ENCODE results near the gene TROAP. TPM values are rescaled to one million over a fixed set of nuclear protein-coding genes. Genes with fewer than 3 reads are reported as not detected.
"Not testable (repeated sequence)": the region's sequence is repeated elsewhere in the genome, so short reads cannot be mapped to it uniquely, and the experiment has no call there.

TROAP gene
- polyA plus RNA-seq (ENCODE audit: insufficient read length in 3 of 3), result 10 to 100 TPM; 24.5 to 27.5 (median 27.4) TPM
- long read RNA-seq, donor 1, partial matches to known transcripts, result 0 of 5 reads
- long read RNA-seq, donor 1, other reads (novel, unspliced or antisense), result 0 of 5 reads
- long read RNA-seq, donor 2, partial matches to known transcripts, result 0 of 1 reads
- long read RNA-seq, donor 2, other reads (novel, unspliced or antisense), result 0 of 1 reads
- long read RNA-seq, donor 3, partial matches to known transcripts, result 0 of 3 reads
- long read RNA-seq, donor 3, other reads (novel, unspliced or antisense), result 0 of 3 reads
- long read RNA-seq, donor 4, partial matches to known transcripts, result 0 of 4 reads
- long read RNA-seq, donor 4, other reads (novel, unspliced or antisense), result 0 of 4 reads
- long read RNA-seq, donor 5, result 0 reads
- long read RNA-seq, donor 6, transcript TROAP-213 (3 exons, 778 nt), result major isoform, 6 of 8 reads
- long read RNA-seq, donor 6, partial matches to known transcripts, result 0 of 8 reads
- long read RNA-seq, donor 6, other reads (novel, unspliced or antisense), result 0 of 8 reads
- long read RNA-seq, donor 7, partial matches to known transcripts, result 0 of 2 reads
- long read RNA-seq, donor 7, other reads (novel, unspliced or antisense), result 0 of 2 reads
- long read RNA-seq, donor 8, transcript TROAP-213 (3 exons, 778 nt), result major isoform, 5 of 11 reads
- long read RNA-seq, donor 8, partial matches to known transcripts, result 0 of 11 reads
- long read RNA-seq, donor 8, other reads (novel, unspliced or antisense), result 0 of 11 reads
- long read RNA-seq, donor 9, partial matches to known transcripts, result 0 of 3 reads
- long read RNA-seq, donor 9, other reads (novel, unspliced or antisense), result 0 of 3 reads
- long read RNA-seq, donor 10, partial matches to known transcripts, result 0 of 2 reads
- long read RNA-seq, donor 10, other reads (novel, unspliced or antisense), result 0 of 2 reads
- long read RNA-seq, donor 11, partial matches to known transcripts, result 0 of 6 reads
- long read RNA-seq, donor 11, other reads (novel, unspliced or antisense), result 0 of 6 reads
- long read RNA-seq, donor 12, result 0 reads
- long read RNA-seq, donor 13, result 0 reads
- long read RNA-seq, donor 14, partial matches to known transcripts, result 0 of 3 reads
- long read RNA-seq, donor 14, other reads (novel, unspliced or antisense), result 0 of 3 reads
- long read RNA-seq, donor 15, partial matches to known transcripts, result 0 of 3 reads
- long read RNA-seq, donor 15, other reads (novel, unspliced or antisense), result 0 of 3 reads
- long read RNA-seq, donor 16, transcript TROAP-213 (3 exons, 778 nt), result major isoform, 5 of 12 reads
- long read RNA-seq, donor 16, partial matches to known transcripts, result 0 of 12 reads
- long read RNA-seq, donor 16, other reads (novel, unspliced or antisense), result 0 of 12 reads

DNA sequence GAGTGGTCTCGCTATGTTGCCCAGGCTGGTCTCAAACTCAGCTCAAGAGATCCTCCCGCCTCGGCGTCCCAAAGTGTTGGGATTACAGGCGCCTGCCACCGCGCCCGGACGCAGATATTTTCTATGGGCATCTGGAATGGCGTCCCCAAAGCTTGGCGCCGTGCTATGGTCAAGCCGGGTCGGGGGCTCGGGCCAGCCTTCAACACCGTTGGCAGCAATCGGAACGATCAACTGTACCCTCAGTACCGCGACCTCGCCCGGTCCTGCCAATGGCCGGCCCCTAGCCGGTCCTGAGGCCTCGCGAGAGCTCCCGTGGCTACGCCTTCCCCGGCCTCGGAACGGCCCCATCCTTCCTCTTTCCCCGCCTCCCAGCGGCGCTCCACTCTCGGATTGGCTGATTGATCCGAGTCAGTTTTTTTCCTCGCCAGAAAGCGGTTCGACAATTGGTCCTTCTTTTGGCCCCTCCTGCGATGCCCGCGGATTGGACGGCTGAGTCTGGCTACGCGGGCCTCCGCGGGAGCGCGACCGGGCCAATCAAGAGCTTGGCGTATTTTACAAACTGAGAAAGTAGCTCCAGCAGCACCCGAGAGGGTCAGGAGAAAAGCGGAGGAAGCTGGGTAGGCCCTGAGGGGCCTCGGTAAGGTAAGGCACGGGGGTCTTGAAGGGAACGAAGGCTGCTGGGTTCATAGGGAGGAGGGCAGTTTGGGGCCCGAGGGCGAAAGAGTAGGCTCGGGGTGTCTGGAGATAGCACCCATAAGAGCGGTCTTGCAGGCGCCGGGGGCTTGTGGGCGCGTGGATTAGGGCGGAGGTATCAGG lies at the start of gene TROAP:
TROAP (plus strand) TSS at position 548 of the 816 bp plus-strand sequence. CDS start 354 bp downstream, outside the sequence.
- peak; percentile 95 to 99 (median 97) for DNase-seq (ENCODE audit: extremely low read depth in 1 of 11, low read depth in 9 of 11, low spot score in 4 of 11)

DNA sequence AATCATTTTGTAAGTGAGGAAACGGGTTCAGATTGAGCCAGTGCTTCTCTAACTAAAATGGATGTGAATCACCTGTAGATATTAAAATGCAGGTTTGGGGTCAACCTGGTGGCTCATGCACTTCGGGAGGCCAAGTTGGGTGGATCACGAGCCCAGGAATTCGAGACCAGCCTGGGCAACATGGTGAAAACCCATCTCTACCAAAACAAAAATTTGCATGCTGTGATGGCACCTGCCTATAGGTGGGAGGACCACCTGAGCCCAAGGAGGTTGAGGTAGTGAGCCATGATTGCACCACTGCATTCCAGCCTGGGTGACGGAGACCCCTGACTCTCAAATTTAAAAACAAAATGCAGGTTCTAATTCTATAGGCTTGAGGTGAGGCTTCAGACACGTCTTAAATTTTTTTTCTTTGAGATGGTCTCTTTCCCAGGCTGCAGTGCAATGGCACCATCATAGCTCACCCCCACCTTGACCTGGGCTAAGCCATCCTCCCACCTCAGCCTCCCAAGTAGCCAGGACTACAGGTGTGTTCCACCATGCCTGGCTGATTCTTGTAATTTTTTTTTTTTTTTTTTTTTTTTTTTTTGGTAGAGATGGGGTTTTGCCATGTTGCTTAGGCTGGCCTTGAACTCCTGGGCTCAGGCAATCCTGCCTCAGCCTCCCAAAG lies 49.2 kb upstream of the TROAP start:
- no peak for DNase-seq (ENCODE audit: extremely low read depth in 1 of 11, low read depth in 9 of 11, low spot score in 4 of 11)

- DNase-seq (ENCODE audit: extremely low read depth in 1 of 11, low read depth in 9 of 11, low spot score in 4 of 11), result no peak
Observed at GRCh38 chr12:49274396-49275069, 48.5 kb upstream of the TROAP start.

- DNase-seq (ENCODE audit: extremely low read depth in 1 of 11, low read depth in 9 of 11, low spot score in 4 of 11), result no peak
Observed at GRCh38 chr12:49276304-49277290, 46.5 kb upstream of the TROAP start.

DNA sequence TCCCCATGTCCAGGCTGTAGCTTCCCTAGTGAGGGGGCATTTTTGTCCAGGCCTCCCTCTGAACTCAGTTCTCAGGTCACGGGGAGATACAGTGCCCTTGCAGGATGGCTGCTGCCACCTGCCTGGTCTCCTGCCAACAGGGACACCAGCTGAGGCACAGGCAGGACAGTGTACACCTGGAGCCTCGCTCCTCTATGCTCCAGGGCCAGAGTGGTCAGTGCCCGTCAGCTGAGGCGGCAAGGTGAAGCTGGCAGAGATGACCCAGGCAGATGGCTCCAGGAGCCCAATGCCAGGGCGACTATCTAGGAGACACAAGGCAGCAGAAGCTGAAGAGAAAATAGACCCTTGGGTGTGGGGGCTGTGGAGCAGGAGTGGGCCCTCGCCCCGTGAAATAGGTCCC lies 45.6 kb upstream of the TROAP start:
- no peak for DNase-seq (ENCODE audit: extremely low read depth in 1 of 11, low read depth in 9 of 11, low spot score in 4 of 11)

DNA sequence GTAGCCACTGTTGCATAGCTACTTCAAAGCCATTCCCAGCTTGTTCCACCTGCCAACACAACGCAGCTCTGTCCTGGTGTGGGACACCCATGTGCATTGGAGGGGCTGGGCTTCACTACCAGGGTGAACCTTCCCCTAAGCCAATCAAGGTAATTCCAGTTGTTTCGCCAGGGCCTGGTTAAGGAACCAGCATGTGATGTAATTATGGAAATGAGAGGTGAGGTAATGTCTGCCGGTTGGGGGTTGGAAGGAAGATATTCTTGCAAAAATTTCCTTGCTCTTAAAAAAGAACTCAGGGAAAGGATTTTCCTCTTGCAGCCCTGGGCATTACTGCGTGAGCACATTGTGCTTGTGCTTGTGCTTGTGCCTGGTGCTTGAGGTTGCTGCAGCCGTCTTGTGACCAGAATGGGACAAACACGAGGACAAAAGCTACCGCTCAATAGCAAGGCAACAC lies 43.3 kb upstream of the TROAP start:
- no peak for DNase-seq (ENCODE audit: extremely low read depth in 1 of 11, low read depth in 9 of 11, low spot score in 4 of 11)

DNA sequence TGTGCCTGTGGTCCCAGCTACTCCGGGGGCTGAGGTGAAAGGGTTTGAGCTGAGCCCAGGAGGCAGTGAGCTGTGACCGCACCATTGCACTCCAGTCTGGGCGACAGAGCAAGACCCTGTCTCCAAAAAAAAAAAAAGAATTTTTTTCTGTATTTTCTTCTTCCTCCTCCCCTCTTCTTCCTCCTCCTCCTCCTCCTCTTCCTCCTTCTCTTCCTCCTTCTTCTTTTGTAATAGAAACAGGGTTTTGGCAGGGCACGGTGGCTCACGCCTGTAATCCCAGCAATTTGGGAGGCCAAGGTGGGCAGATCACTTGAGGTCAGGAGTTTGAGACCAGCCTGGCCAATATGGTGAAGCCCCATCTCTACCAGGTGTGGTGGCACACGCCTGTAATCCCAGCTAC lies 42.5 kb upstream of the TROAP start:
- DNase-seq (ENCODE audit: extremely low read depth in 1 of 11, low read depth in 9 of 11, low spot score in 4 of 11), result not testable (repeated sequence)

DNA sequence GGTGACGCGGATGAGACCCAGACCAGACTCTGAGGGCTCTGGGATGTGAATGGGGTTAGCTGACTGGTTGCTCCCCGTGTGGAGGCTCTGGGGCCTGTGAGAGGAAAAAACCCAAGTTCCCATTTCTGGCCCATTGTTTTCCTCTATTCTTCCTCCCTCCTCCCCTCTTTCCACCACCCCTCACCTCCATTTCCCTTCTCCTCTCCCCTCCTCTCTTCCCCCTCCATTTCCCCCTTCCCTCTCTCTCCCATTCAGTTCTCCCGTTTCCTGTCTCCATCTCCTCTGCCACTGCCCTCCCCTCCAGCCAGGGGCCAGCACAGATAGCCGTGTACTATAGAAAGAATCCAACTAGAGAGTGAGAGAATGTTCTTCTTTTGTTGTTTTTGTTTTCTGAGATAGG lies 40.8 kb upstream of the TROAP start:
- no peak for DNase-seq (ENCODE audit: extremely low read depth in 1 of 11, low read depth in 9 of 11, low spot score in 4 of 11)

DNA sequence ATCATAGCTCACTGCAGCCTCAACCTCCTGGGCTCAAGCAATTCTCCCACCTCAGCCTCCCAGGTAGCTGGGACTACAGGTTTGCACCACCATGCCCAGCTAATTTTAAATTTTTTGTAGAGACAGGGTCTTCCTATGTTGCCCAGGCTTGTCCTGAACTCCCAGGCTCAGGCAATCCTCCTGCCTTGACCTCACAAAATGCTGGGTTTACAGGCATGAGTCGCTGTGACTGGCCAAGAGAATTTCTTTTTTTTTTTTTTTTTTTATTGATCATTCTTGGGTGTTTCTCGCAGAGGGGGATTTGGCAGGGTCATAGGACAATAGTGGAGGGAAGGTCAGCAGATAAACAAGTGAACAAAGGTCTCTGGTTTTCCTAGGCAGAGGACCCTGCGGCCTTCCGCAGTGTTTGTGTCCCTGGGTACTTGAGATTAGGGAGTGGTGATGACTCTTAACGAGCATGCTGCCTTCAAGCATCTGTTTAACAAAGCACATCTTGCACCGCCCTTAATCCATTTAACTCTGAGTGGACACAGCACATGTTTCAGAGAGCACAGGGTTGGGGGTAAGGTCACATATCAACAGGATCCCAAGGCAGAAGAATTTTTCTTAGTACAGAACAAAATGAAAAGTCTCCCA lies 40.2 kb upstream of the TROAP start:
- not testable (repeated sequence) for DNase-seq (ENCODE audit: extremely low read depth in 1 of 11, low read depth in 9 of 11, low spot score in 4 of 11)

DNA sequence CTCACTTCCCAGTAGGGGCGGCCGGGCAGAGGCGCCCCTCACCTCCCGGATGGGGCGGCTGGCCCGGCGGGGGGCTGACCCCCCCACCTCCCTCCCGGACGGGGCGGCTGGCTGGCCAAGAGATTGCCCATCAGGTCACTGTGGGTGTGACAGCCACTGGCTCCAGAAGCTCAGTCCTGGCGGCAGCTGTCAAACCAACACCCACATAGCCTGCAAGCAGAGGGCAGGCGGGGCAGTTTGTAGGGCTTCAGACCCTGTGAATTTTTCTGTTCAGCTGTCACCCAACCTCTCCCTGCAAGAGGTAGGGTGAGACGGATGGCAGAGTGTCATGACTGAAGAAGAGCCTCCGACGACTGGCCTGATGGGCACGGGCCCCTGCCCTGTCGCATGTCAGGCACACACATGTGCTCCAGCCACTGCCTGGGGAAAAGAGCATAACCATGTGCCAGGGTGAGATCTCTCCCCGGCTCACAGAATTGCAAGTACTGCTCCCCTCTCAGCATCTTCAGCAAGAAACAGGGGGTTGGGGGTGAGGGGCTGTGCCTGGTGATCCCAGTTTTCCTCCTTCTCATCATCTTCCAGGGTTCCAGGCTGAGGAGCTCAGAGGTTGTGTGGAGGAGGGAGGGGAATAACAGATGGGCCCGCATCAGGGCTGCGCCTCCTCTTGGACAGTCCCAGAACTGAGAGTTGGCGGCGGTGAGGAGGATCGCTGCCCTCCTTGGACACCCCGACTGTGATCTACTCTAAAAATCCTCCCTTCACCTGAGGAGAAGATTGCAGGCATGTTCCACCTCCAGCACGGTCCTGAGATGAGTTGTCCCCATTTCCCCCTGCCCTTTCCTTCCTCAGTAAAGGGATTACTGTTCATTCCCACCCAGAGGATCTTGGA lies 39.3 kb upstream of the TROAP start:
- DNase-seq (ENCODE audit: extremely low read depth in 1 of 11, low read depth in 9 of 11, low spot score in 4 of 11), result no peak

DNA sequence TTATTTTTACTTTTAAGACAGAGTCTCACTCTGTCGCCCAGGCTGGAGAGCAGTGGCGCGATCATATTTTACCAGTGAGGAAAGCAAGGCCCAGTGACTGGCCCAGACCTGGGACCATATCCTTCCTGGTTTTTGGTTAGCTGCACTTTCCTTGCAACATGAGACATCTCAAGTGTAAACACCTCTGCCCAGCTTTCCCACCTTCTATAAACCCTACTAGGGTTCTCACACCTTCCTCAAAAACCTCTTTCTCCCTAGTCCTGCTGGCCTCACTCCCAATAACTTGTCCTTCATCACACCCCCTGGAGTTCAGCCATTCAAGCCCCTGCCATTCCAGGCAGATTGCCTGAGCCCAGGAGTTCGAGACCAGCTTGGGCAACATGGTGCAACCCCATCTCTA lies 38.4 kb upstream of the TROAP start:
- no peak for DNase-seq (ENCODE audit: extremely low read depth in 1 of 11, low read depth in 9 of 11, low spot score in 4 of 11)

DNA sequence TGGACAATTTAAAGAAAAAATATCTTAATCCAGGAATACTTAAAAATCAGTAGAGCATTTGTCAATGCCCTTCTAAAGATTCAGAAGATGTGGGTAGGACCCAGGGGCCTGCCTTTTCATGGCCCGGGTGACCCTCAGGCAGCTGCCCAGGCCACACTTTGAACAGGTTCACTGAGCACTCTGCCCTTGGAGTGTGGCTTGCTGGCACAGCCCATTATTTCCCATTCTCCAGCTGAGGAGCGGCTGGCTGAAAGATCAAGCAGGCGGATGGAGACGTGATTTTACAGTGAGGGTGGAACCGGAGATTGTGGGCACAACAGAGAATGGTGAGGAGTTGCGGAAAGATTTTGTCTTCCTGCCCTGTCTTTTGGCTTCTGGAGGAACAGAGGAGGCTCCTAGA lies 35.2 kb upstream of the TROAP start:
- no peak for DNase-seq (ENCODE audit: extremely low read depth in 1 of 11, low read depth in 9 of 11, low spot score in 4 of 11)

DNA sequence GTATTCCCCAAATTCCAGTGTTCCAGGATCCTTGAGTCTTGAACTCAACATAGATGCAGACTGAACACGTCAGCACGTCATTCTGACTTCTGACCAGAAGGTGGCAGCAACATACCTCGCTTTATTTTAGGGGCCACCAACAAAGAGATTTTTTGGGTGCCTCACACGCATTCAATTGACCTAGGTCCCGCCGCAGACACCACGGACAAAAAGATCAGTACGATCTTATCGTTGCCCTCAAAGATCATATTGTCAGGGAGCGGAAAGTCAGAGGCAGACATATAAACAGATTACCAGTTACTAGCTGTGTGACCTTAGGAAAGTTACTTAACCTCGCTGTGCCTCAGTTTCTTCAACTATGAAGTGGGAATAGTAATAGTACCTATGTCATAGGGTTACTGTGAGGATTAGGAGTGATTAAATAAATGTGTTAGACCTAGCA lies 34.6 kb upstream of the TROAP start:
- no peak for DNase-seq (ENCODE audit: extremely low read depth in 1 of 11, low read depth in 9 of 11, low spot score in 4 of 11)

DNA sequence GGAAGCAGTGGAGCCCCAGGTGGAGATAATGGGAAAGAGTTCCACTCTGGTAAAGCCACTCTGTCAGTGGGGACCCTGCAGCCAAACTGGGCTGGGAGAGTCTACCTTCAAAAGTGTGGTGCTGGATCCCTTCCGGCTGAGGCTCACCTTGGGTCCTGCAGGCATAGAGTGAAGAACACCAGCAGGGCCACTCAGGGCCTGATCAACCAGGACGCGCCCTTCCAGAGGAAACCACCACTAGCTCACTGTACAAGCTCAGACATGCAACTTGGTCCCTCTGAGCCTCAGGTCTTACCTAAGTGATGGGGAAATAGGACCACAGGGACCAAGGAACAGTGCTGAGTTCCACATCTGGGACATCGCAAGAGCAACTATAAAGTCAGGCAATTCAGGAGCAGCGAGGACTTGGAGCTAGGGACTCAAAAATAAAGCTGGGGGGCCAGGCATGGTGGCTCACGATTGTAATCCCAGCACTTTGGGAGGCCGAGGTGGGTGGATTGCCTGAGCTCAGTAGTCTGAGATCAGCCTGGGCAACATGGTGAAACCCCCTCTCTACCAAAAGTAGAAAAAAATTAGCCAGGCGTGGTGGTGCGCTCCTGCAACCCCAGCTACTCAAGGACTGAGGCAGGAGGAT lies 34.0 kb upstream of the TROAP start:
- no peak for DNase-seq (ENCODE audit: extremely low read depth in 1 of 11, low read depth in 9 of 11, low spot score in 4 of 11)
